ENCODE measurements around the gene ADGRG4.

GRCh38 chrX:136425996-136426395 lies 125.2 kb downstream of the ADGRG4 start:
- TF ChIP-seq ZNF624 (tag by site-specific recombination; IDR thresholded peaks at IDR 0.05): no peak
- TF ChIP-seq PATZ1 (tag by site-specific recombination; IDR thresholded peaks at IDR 0.05): no peak
- no peak for TF ChIP-seq ZBTB20 (tag by site-specific recombination; IDR thresholded peaks at IDR 0.05)
- no peak for TF ChIP-seq ZNF449 (tag by site-specific recombination; IDR thresholded peaks at IDR 0.05)
- TF ChIP-seq ZNF121 (tag by site-specific recombination; IDR thresholded peaks at IDR 0.05): no peak
- TF ChIP-seq MYNN (tag by site-specific recombination; IDR thresholded peaks at IDR 0.05; ENCODE audit: borderline replicate concordance): no peak
- TF ChIP-seq ZBTB26 (tag by site-specific recombination; optimal IDR thresholded peaks at IDR 0.05): no peak
- no peak for TF ChIP-seq ZNF670 (tag by site-specific recombination; IDR thresholded peaks at IDR 0.05; ENCODE audit: low read depth)
- no peak for TF ChIP-seq CTCF (tag by site-specific recombination; IDR thresholded peaks at IDR 0.05)
- TF ChIP-seq ZBTB10 (tag by site-specific recombination; IDR thresholded peaks at IDR 0.05): no peak

All from HEK293 (cell line).